HG03097 (cell line): ENCODE data around the gene NCKAP1.
"Not testable (repeated sequence)": the region's sequence is repeated elsewhere in the genome, so short reads cannot be mapped to it uniquely, and the experiment has no call there.

ENCODE experiments used
- ATAC-seq: cut with Tn5 transposase; IDR thresholded peaks from one replicate; pipeline ENCODE4 v1.9.1; 2021; ENCODE audit not compliant: unreplicated experiment, low FRiP score

Gene NCKAP1, protein sequence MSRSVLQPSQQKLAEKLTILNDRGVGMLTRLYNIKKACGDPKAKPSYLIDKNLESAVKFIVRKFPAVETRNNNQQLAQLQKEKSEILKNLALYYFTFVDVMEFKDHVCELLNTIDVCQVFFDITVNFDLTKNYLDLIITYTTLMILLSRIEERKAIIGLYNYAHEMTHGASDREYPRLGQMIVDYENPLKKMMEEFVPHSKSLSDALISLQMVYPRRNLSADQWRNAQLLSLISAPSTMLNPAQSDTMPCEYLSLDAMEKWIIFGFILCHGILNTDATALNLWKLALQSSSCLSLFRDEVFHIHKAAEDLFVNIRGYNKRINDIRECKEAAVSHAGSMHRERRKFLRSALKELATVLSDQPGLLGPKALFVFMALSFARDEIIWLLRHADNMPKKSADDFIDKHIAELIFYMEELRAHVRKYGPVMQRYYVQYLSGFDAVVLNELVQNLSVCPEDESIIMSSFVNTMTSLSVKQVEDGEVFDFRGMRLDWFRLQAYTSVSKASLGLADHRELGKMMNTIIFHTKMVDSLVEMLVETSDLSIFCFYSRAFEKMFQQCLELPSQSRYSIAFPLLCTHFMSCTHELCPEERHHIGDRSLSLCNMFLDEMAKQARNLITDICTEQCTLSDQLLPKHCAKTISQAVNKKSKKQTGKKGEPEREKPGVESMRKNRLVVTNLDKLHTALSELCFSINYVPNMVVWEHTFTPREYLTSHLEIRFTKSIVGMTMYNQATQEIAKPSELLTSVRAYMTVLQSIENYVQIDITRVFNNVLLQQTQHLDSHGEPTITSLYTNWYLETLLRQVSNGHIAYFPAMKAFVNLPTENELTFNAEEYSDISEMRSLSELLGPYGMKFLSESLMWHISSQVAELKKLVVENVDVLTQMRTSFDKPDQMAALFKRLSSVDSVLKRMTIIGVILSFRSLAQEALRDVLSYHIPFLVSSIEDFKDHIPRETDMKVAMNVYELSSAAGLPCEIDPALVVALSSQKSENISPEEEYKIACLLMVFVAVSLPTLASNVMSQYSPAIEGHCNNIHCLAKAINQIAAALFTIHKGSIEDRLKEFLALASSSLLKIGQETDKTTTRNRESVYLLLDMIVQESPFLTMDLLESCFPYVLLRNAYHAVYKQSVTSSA

GRCh38 chr2:183038341-183039300 lies at the start of gene NCKAP1:
TSS of gene NCKAP1 (minus strand) at chr2:183038457. CDS start at chr2:183038099, 358 bp downstream.
- ATAC-seq = peak; percentile 72

DNA sequence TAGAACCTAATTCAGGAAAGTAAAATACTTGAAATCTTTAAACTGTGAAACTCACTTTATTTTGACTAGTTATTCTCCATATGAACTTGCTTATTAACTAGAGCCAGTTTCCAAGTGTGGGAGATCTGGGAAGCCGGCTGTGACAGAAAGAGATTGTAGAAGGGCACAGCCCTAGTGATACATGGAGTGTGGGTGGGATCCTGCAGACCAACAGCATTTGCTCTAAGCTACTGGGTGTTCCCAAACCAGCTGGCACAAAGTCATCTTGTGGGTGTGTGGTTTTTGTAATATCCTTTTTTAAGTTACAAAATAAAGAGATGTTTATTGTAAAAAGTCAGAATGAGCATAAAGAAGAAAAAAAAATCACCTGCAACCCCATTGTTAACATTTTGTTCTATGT lies 43.7 kb upstream of the NCKAP1 start:
- no peak for ATAC-seq

- ATAC-seq = peak; percentile 6
Measured at GRCh38 chr2:183079139-183079775, 41.0 kb upstream of the NCKAP1 start.

DNA sequence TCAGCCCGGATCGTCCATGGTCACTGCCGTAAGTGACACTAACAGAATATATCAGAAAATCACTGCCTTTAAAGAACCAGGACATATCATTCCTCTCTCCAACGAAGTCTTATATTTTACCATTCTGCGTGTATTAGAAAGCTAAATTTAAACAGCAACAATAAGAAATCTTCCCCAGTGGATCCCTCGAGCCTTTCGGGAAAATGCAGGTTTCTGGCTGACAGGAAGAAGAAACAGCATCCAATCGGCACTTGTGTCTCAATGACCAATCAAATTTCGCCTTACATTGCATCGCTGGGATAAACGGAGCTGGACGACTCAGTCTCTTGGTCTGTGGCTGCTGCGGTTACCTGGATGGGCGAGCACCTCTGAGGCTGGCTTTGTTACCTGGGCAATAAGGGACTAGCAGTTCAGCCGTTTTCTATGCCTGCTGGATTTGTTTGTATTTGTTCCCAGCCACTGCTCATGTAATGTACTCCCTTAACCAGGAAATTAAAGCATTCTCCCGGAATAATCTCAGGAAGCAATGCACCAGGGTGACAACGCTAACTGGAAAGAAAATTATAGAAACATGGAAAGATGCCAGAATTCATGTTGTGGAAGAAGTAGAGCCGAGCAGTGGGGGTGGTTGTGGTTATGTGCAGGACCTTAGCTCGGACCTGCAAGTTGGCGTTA lies 40.3 kb upstream of the NCKAP1 start, which contains the start of gene DUSP19:
TSS of gene DUSP19 (plus strand) at position 284 of the 675 bp plus-strand sequence. CDS start at position 471, 187 bp downstream.
- peak; percentile 97 for ATAC-seq

DNA sequence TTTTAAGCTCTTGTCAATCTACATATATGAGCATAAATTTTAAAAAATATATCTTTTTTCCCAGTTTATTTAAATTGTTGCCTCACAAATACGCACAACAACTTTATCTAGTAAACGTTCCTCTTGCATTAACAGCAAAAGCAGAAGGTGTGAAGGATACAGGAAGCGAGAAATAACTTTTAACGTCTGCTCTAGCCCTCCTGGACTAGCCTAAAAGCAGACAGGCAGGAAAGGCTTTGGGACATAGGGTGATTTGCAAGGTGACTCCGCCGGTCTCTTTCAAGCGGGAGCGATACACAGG lies 39.9 kb upstream of the NCKAP1 start:
- no peak for ATAC-seq

GRCh38 chr2:183072177-183072576 lies 33.9 kb upstream of the NCKAP1 start:
- ATAC-seq = no peak

- no peak for ATAC-seq
Measured at GRCh38 chr2:183070942-183071844, 32.9 kb upstream of the NCKAP1 start.

GRCh38 chr2:183069174-183069573 lies 30.9 kb upstream of the NCKAP1 start:
- ATAC-seq = no peak

GRCh38 chr2:183068561-183068960 lies 30.3 kb upstream of the NCKAP1 start:
- no peak for ATAC-seq

- no peak for ATAC-seq
Measured at GRCh38 chr2:183063083-183063482, 24.8 kb upstream of the NCKAP1 start.

- no peak for ATAC-seq
Measured at GRCh38 chr2:183060571-183061231, 22.4 kb upstream of the NCKAP1 start.

- ATAC-seq = no peak
Measured at GRCh38 chr2:183059561-183059960, 21.3 kb upstream of the NCKAP1 start.

GRCh38 chr2:183057333-183057985 lies 19.2 kb upstream of the NCKAP1 start:
- peak; percentile 37 for ATAC-seq

DNA sequence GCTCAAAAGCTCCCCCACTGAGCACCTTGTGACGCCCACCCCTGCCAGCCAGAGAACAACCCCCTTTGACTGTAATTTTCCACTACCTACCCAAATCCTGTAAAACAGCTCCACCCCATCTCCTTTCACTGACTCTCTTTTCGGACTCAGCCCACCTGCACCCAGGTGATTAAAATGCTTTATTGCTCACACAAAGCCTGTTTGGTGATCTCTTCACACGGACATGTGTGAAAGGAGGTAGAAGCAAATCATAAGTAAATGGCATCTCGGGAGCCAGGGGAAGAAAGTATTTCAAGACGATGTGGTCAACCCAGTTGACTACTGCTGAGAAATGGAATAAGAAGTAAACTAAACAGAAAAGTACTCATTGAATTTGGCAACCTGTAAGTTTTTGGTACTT lies 11.2 kb upstream of the NCKAP1 start:
- ATAC-seq = no peak

GRCh38 chr2:183047486-183048125 lies 9.3 kb upstream of the NCKAP1 start:
- ATAC-seq = not testable (repeated sequence)

DNA sequence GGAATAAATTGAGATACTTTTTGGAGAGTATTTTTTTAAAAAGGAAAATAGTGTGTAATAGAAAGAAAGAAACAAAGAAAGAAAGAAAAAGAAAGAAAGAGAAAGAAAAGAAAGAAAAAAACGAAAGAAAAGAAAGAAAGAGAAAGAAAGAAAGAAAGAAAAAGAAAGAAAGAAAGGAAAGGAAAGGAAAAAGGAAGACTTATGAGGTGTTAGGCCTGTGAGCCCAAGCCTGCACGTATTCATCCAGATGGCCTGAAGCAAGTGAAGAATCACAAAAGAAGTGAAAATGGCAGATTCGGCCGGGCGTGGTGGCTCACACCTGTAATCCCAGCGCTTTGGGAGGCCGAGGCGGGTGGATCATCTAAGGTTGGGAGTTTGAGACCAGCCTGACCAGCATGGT lies 5.3 kb upstream of the NCKAP1 start:
- not testable (repeated sequence) for ATAC-seq
